ENCODE measurements around the gene PTPRN2. TPM values are rescaled to one million over a fixed set of nuclear protein-coding genes. Genes with fewer than 3 reads are reported as not detected.

The PTPRN2 gene
- total RNA-seq, 2 experiments from 2014 or later, result 0.70 TPM; not detected in 1

DNA sequence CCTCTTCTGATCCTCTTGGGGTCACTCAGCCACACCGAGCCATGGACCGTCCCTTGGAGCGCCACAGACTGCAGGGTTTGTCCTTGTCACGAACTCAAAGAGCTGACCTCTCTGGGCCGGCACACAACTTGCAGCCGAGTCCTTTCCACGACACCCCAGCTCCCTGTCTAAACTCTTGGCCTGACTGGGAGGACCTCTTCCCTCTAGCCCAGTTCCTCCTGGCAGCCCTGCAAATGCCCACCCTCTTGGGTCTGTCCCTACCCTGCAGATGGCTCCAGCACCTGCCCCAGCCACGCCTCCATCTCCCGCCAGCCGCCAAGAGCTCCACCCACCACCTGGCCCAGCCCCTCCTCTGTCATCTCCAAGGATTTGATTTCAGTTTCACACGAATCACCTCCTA is 911.6 kb downstream of the PTPRN2 start:
- no peaks in the 10 kb centered on the region for H3K36me3 ChIP-seq (ENCODE audit: insufficient read depth, low read length)
- H4K20me1 ChIP-seq (ENCODE audit: insufficient read depth, low read length), result no peaks in the 10 kb centered on the region
- intact Hi-C loops (cut with micrococcal nuclease; ENCODE audit: unreplicated experiment), result no loop called here
- no peak overlapping the region for H3K27ac ChIP-seq (ENCODE audit: low read depth, low read length, poor library complexity, severe bottlenecking)
- ChIA-PET POLR2A (no interaction called here), CTCF (ENCODE audit: unreplicated experiment) (no interaction called here)
- DNase-seq (ENCODE audit: low spot score), result no peak
- H3K4me2 ChIP-seq (ENCODE audit: low read length), result no peak overlapping the region
- no peaks in the 10 kb centered on the region for H3K4me1 ChIP-seq (ENCODE audit: insufficient read depth, low read length, poor library complexity, severe bottlenecking)
- no peaks in the 10 kb centered on the region for H3K9me3 ChIP-seq (ENCODE audit: low read length)
- BruUV-seq (replicated peaks), result no TSS peak
- TF ChIP-seq, protein P1, sequence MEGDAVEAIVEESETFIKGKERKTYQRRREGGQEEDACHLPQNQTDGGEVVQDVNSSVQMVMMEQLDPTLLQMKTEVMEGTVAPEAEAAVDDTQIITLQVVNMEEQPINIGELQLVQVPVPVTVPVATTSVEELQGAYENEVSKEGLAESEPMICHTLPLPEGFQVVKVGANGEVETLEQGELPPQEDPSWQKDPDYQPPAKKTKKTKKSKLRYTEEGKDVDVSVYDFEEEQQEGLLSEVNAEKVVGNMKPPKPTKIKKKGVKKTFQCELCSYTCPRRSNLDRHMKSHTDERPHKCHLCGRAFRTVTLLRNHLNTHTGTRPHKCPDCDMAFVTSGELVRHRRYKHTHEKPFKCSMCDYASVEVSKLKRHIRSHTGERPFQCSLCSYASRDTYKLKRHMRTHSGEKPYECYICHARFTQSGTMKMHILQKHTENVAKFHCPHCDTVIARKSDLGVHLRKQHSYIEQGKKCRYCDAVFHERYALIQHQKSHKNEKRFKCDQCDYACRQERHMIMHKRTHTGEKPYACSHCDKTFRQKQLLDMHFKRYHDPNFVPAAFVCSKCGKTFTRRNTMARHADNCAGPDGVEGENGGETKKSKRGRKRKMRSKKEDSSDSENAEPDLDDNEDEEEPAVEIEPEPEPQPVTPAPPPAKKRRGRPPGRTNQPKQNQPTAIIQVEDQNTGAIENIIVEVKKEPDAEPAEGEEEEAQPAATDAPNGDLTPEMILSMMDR (conservative IDR thresholded peaks at IDR 0.05; ENCODE audit: low read length), result no peak
- TF ChIP-seq EZH2phosphoT487 (IDR thresholded peaks at IDR 0.05; ENCODE audit: borderline replicate concordance, low read depth, low read length), result no peak
- H2AFZ ChIP-seq (ENCODE audit: low read length), result no peak overlapping the region
- no peaks in the 10 kb centered on the region for H3K9me2 ChIP-seq (ENCODE audit: insufficient read depth, low read length)
- no peaks in the 10 kb centered on the region for H3K79me2 ChIP-seq (ENCODE audit: insufficient read depth, low read depth, low read length)
- H3K4me3 ChIP-seq (ENCODE audit: low read depth, low read length, poor library complexity, severe bottlenecking), result no peak overlapping the region

DNA sequence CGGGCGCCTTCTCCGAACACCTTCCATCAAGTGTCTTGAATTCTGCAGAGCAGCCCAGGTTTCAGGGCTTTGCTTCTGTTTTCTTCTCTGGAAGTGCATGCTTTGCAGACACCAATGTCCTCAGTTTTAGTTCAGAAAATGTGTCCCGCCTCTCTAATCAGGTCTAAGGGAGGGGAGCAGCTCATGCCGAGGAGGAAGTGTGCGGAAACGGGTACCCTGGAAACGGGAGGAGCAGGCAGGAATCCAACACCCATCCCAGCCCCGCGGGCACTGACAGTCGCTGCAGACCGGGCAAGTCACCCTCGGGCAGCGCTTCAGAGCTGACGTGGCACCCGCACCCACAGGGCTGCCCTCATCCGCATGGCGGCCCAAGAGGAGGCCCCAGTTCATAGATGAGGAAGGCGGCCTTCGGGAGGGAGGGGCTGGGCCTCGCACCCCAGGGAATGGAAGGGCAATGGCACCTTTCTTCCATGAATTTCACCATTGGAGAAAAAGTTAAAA is 912.1 kb downstream of the PTPRN2 start:
- no peak overlapping the region for H3K4me2 ChIP-seq (ENCODE audit: low read length)
- no TSS peak for BruUV-seq (replicated peaks)
- no peaks in the 10 kb centered on the region for H3K4me1 ChIP-seq (ENCODE audit: insufficient read depth, low read length, poor library complexity, severe bottlenecking)
- H4K20me1 ChIP-seq (ENCODE audit: insufficient read depth, low read length), result no peaks in the 10 kb centered on the region
- H3K4me3 ChIP-seq (ENCODE audit: low read depth, low read length, poor library complexity, severe bottlenecking), result no peak overlapping the region
- TF ChIP-seq EZH2phosphoT487 (IDR thresholded peaks at IDR 0.05; ENCODE audit: borderline replicate concordance, low read depth, low read length), result no peak
- TF ChIP-seq, protein P1 (conservative IDR thresholded peaks at IDR 0.05; ENCODE audit: low read length), result no peak
- H2AFZ ChIP-seq (ENCODE audit: low read length), result no peak overlapping the region
- no peaks in the 10 kb centered on the region for H3K79me2 ChIP-seq (ENCODE audit: insufficient read depth, low read depth, low read length)
- DNase-seq (ENCODE audit: low spot score), result no peak
- POLR2A ChIA-PET, result no interaction called here
- intact Hi-C loops (cut with micrococcal nuclease; ENCODE audit: unreplicated experiment), result no loop called here
- no peaks in the 10 kb centered on the region for H3K9me3 ChIP-seq (ENCODE audit: low read length)
- H3K36me3 ChIP-seq (ENCODE audit: insufficient read depth, low read length), result no peaks in the 10 kb centered on the region
- no peaks in the 10 kb centered on the region for H3K9me2 ChIP-seq (ENCODE audit: insufficient read depth, low read length)
- CTCF ChIA-PET (ENCODE audit: unreplicated experiment), result no interaction called here
- no peak overlapping the region for H3K27ac ChIP-seq (ENCODE audit: low read depth, low read length, poor library complexity, severe bottlenecking)

DNA sequence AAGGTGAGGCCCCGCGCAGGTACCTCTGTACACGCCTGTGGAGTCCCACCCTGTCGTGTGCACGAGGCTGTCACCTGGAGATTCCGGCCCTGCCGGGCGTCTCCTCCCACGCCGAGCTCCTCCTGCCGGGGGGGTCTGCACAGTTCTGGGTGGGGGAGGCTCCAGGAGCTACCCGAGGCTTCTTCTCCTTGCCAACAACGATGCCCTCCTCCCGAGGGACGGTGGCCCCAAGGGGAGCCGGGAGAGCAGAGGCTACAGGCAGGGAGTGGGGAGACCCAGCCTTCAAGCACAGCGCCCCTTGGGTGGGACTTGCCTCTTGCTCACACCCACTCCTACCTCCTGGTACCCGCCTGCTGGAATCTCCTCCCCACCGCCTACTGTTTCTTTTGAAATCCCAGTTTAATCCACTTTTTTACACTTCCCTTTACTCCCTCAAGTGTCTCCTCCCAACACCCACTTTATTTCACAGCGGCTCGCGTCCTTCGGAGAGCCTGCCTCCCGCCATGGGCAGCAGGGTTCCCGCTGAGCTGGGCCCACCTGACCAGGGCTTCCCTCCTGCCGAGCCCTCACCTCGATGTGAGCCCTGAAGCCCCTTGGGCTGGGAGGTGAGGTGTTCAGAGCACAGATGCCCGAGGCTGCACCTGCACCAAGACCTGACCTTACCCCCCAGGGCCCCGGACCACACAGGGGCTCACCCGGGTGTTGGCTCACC is 912.8 kb downstream of the PTPRN2 start:
- Histone ChIP-seq H3K36me3 (ENCODE audit: insufficient read depth, low read length) (no peaks in the 10 kb centered on the region), H3K4me3 (ENCODE audit: low read depth, low read length, poor library complexity, severe bottlenecking) (no peak overlapping the region), H2AFZ (ENCODE audit: low read length) (no peak overlapping the region), H3K79me2 (ENCODE audit: insufficient read depth, low read depth, low read length) (no peaks in the 10 kb centered on the region), H3K9me2 (ENCODE audit: insufficient read depth, low read length) (no peaks in the 10 kb centered on the region), H3K27ac (ENCODE audit: low read depth, low read length, poor library complexity, severe bottlenecking) (no peak overlapping the region), H3K4me2 (ENCODE audit: low read length) (no peak overlapping the region), H3K9me3 (ENCODE audit: low read length) (no peaks in the 10 kb centered on the region), H4K20me1 (ENCODE audit: insufficient read depth, low read length) (no peaks in the 10 kb centered on the region), H3K4me1 (ENCODE audit: insufficient read depth, low read length, poor library complexity, severe bottlenecking) (peaks cover 5% of the 10 kb centered on the region)
- BruUV-seq (replicated peaks), result no TSS peak
- DNase-seq (ENCODE audit: low spot score), result no peak
- intact Hi-C loops (cut with micrococcal nuclease; ENCODE audit: unreplicated experiment), result no loop called here
- TF ChIP-seq, protein P1 (conservative IDR thresholded peaks at IDR 0.05; ENCODE audit: low read length), result no peak
- no peak for TF ChIP-seq EZH2phosphoT487 (IDR thresholded peaks at IDR 0.05; ENCODE audit: borderline replicate concordance, low read depth, low read length)
- POLR2A ChIA-PET, result interaction anchor here (0.5 kb wide), 1 partner anchor 1218 kb away, joined by 3 read pairs; no protein-coding TSS in a partner anchor
- CTCF ChIA-PET (ENCODE audit: unreplicated experiment), result no interaction called here

Data from OCI-LY7 (cell line).